Heart right ventricle (tissue), 16 donors: ENCODE measurements around the gene CGB2. TPM values are rescaled to one million over a fixed set of nuclear protein-coding genes. Genes with fewer than 3 reads are reported as not detected.

Experiments
- ATAC-seq, 8 donors: fragments of 200-7000 bp; cut with Tn5 transposase; one replicate each; pipeline ENCODE4 v1.9.1; 2020; ENCODE audit warnings: mild to moderate bottlenecking in 8 of 8, moderate library complexity in 8 of 8, moderate number of reproducible peaks in 1 of 8
- DNase-seq, 2 donors: peaks; one replicate each; pipeline ENCODE4 v3.0.0-alpha.2; 2020
- H3K27ac ChIP-seq, 10 donors: fragments of 200-600 bp; sonication (generic) in 2 of 10; one replicate each; pipeline versions ENCODE4 v1.5.0 to v1.8.0; 2020 to 2022; ENCODE audit warnings: mild to moderate bottlenecking in 3 of 10
- H3K27me3 ChIP-seq, 7 donors: fragments of 200-600 bp; one replicate each; pipeline ENCODE4 v1.8.0; 2021 to 2022; ENCODE audit warnings: mild to moderate bottlenecking in 2 of 7
- H3K36me3 ChIP-seq, 9 donors: fragments of 200-600 bp; sonication (generic) in 1 of 9; one replicate each; pipeline versions ENCODE4 v1.5.0 to v1.8.0; 2020 to 2022; ENCODE audit warnings: mild to moderate bottlenecking in 2 of 9
- H3K4me1 ChIP-seq, 9 donors: fragments of 200-600 bp; sonication (generic) in 1 of 9; one replicate each; pipeline versions ENCODE4 v1.5.0 to v1.8.0; 2020 to 2022; ENCODE audit warnings: mild to moderate bottlenecking in 4 of 9
- H3K4me3 ChIP-seq, 10 donors: fragments of 200-600 bp; sonication (generic) in 2 of 10; one replicate each; pipeline versions ENCODE4 v1.5.0 to v1.8.0; 2020 to 2022; ENCODE audit warnings: mild to moderate bottlenecking in 7 of 10, moderate library complexity in 2 of 10
- H3K9me3 ChIP-seq, 11 donors: fragments of 200-600 bp in 10 of 11; sonication (generic) in 2 of 11; one replicate each; pipeline versions ENCODE4 v1.5.0 to v1.8.0; 2013 to 2022; ENCODE audit warnings: mild to moderate bottlenecking in 2 of 11, control low read depth in 1 of 11, moderate library complexity in 1 of 11
- CTCF ChIP-seq, 9 donors: fragments of 200-600 bp; sonication (generic) in 2 of 9; IDR thresholded peaks; one replicate each; pipeline versions ENCODE4 v1.5.0 to v1.8.0; 2021 to 2022; ENCODE audit warnings: antibody characterized with exemption in 9 of 9, mild to moderate bottlenecking in 5 of 9, moderate library complexity in 1 of 9
- WGBS, 2 donors: extraction: QIAGEN DNeasy Blood & Tissue Kit; methylation state at CpG; one replicate each; pipeline ENCODE4 v1.1.7; 2013; ENCODE audit warnings: inconsistent platforms in 1 of 2; 5-methylcytosine and 5-hydroxymethylcytosine counted together
- intact Hi-C, 10 donors: fragments of 100-400 bp; cut with DNase I; formaldehyde crosslinking; loops; one replicate each; pipeline versions ENCODE4 v1.11.1 to v1.14.2; 2022
- polyA plus RNA-seq, 2 donors: library from polyadenylated mRNA; stranded (reverse); fragments of 200-250 nt; gene quantifications; one replicate each; pipeline ENCODE4 v1.2.3, GENCODE V29; 2013
- total RNA-seq, 10 donors: library from RNA; stranded (reverse); fragmentation: NEBNext Ultra II Directional in 3 of 10; extraction: Animal tissue kit (Norgen Biotek cat#: 25700) in 3 of 10; gene quantifications; one replicate each; pipeline versions ENCODE4 v1.2.1 to v1.2.4, GENCODE V29; 2021 to 2023
- donor health status: Arrhythmogenic right ventricular cardiomyopathy.
- donor health status: ischemic (EF 13 %, LVEDD 7.1; RV severe dilation, severe dysfunction).
- donor health status: healthy with polysubstance abuse.
- donor health status: DM: no; HTN: yes; CAD: no.
- donor health status: DM: no; HTN: no; CAD: no.
- donor health status: ischemic (EF 25% LVEDD 6.9; RV normal size, moderate dysfunction).
- donor health status: ischemic (EF 25% LVEDD 5.7; RV mildly dilated, moderate dysfunction).
- donor health status: healthy.
- donor health status: DM: yes; HTN: yes; CAD: no.
- donor health status: Ischemic cardiomyopathy.
- donor health status: ischemic (EF 35%, LVEDD 5.7; RV mildly dilated, moderate dysfunction).
- donor health status: nonischemic (EF 11% LVEDD 7.7; RV severe dilation, severe dysfunction).
- donor health status: DM: yes; HTN: yes; CAD: no.
- donor health status: PGD.
- donor health status: ischemic (EF 29% LVEDD 5.4; RV normal size, mild dysfunction).
- donor health status: nonischemic (EF 23%, LVEDD 6.1; RV moderate dilation, normal function).

The CGB2 gene
- total and polyA plus RNA-seq, 12 donors = not detected

- no peak for TF ChIP-seq CTCF (IDR thresholded peaks at IDR 0.05)
- no peak for DNase-seq
- Histone ChIP-seq H3K4me1 (peaks cover 0 to 26% (median 23%) of the 10 kb centered on the region in 9 donors), H3K36me3 (no peaks in the 10 kb centered on the region), H3K27ac (no peak overlapping the region), H3K27me3 (peaks cover 0 to 77% (median 39%) of the 10 kb centered on the region in 7 donors), H3K9me3 (no peaks in the 10 kb centered on the region), H3K4me3 (no peak overlapping the region)
- ATAC-seq = no peak
- intact Hi-C loops = no loop called here
- WGBS, 2 donors = 53 to 59% methylated on average over 9 of the region's 9 CpGs
Observed at GRCh38 chr19:49059053-49059452, 27.4 kb downstream of the CGB2 start.

- Histone ChIP-seq H3K4me1 (peaks cover 0 to 42% (median 26%) of the 10 kb centered on the region in 9 donors), H3K27me3 (peaks cover 0 to 86% (median 54%) of the 10 kb centered on the region in 7 donors), H3K4me3 (no peak overlapping the region), H3K27ac (no peak overlapping the region), H3K9me3 (no peaks in the 10 kb centered on the region), H3K36me3 (no peaks in the 10 kb centered on the region)
- intact Hi-C loops = no loop called here
- DNase-seq (no peak), ATAC-seq (no peak)
- TF ChIP-seq CTCF (IDR thresholded peaks at IDR 0.05) = no peak
- 99 to 100% methylated on average over 2 of the region's 2 CpGs for WGBS, 2 donors
Observed at GRCh38 chr19:49061000-49061399, 29.3 kb downstream of the CGB2 start.

DNA sequence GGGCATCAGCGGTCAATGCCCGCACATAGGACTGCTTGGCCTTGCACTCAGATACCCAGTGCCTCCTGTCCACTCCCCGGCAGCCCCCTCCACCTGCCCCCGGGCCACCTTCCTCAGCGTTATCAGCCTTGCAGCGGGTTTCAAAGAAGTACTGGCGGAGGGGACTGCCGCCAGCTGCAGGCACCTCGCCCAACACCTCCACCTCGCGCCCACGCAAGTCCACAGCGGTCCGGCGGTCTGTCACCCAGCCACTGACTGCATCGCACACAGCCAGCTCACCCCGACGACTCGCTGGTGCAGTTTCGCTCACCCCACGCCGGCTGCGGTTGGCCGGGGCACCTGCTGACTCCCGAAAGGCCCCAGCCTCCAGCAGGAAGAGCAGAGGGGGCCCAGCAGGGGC is 29.8 kb downstream of the CGB2 start:
- DNase-seq = no peak
- WGBS, 2 donors = 81 to 86% methylated on average over 25 of the region's 25 CpGs
- Histone ChIP-seq H3K4me1 (peaks cover 0 to 39% (median 22%) of the 10 kb centered on the region in 9 donors), H3K4me3 (no peak overlapping the region), H3K36me3 (no peaks in the 10 kb centered on the region), H3K27ac (no peak overlapping the region), H3K9me3 (no peaks in the 10 kb centered on the region), H3K27me3 (peaks cover 0 to 86% (median 54%) of the 10 kb centered on the region in 7 donors)
- ATAC-seq = no peak
- no peak for TF ChIP-seq CTCF (IDR thresholded peaks at IDR 0.05)
- intact Hi-C loops = no loop called here

DNA sequence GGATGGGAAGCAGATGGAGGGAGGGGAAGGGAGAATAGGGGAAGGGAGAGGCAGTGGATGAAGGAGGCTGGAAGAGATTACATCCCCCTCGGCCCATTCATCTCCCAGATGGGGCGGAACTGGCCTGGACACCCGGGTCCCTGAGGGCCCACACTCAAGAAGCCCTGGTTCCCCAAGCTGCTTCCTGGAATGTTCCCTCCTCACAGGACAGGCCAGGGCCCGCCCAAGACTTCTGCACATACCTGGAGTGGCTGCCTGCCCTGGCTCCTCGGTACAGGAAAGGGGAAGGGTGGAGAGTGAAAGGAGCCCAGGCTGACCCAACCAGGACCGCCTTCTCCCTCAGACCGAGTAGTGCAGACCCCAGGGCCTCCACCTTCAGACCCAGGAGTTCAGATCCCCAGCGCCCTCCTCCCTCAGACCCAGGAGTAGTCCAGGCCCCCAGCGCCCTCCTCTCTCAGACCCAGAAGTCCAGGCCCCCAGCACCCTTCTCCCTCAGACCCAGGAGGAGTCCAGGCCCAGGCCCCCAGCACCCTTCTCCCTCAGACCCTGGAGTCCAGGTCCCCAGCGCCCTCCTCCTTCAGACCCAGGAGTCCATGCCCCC is 32.4 kb downstream of the CGB2 start:
- no peak for TF ChIP-seq CTCF (IDR thresholded peaks at IDR 0.05)
- Histone ChIP-seq H3K27ac (no peak overlapping the region), H3K36me3 (no peaks in the 10 kb centered on the region), H3K4me1 (peaks cover 0 to 22% (median 9%) of the 10 kb centered on the region in 9 donors), H3K9me3 (no peaks in the 10 kb centered on the region), H3K4me3 (no peak overlapping the region), H3K27me3 (peaks cover 0 to 83% (median 47%) of the 10 kb centered on the region in 7 donors)
- peak in 3 of 8 donors; percentile 10 to 47 (median 28) for ATAC-seq
- DNase-seq = no peak
- 47 to 54% methylated on average over 10 of the region's 10 CpGs for WGBS, 2 donors
- intact Hi-C loops = no loop called here
